IMR-90 (cell line): ENCODE results near the gene CPSF4. TPM values are rescaled to one million over a fixed set of nuclear protein-coding genes. Genes with fewer than 3 reads are reported as not detected.

ENCODE experiments used
- ATAC-seq: fragments of 200-7000 bp; cut with Tn5 transposase; 2 replicates; pipeline ENCODE4 v1.9.1; 2020; ENCODE audit warnings: low read depth, mild to moderate bottlenecking, moderate library complexity
- BruUV-seq: library from RNA; stranded (reverse); fragments of 400-500 nt; replicated peaks from 2 replicates; lab custom pipeline; 2021; lab: Mats Ljungman, UMichigan
- CTCF ChIA-PET: fragments of 300-600 bp; formaldehyde crosslinking; extraction: SDS; loops from one replicate; lab custom pipeline; 2021; ENCODE audit warnings: antibody characterized with exemption; lab: Yijun Ruan, JAX
- POLR2A ChIA-PET: fragments of 300-600 bp; sonication (Branson Sonifier 250); formaldehyde crosslinking; loops from one replicate; lab custom pipeline; 2022; ENCODE audit warnings: antibody characterized with exemption; ENCODE audit not compliant: unreplicated experiment; lab: Charles Lee
- DNase-seq: peaks from one replicate; pipeline ENCODE4 v3.0.0; 2013
- H2AFZ ChIP-seq: replicated peaks from 2 replicates; pipeline ENCODE3; 2013; ENCODE audit warnings: low read length, mild to moderate bottlenecking; ENCODE audit not compliant: poor library complexity
- H2AK5ac ChIP-seq: 2 replicates; pipeline ENCODE4 v1.6.1; 2013; ENCODE audit warnings: low read depth, low read length, inconsistent platforms
- H2AK9ac ChIP-seq: replicated peaks from 2 replicates; pipeline ENCODE3; 2013; ENCODE audit warnings: mild to moderate bottlenecking, low read depth, low read length, moderate library complexity; ENCODE audit not compliant: poor library complexity
- H2BK120ac ChIP-seq: 2 replicates; pipeline ENCODE4 v1.6.1; 2013; ENCODE audit warnings: low read depth, low read length, inconsistent platforms
- H2BK15ac ChIP-seq: 3 replicates; pipeline ENCODE4 v1.6.1; 2013; ENCODE audit warnings: low read depth, low read length, inconsistent platforms
- H2BK20ac ChIP-seq: 2 replicates; pipeline ENCODE4 v1.6.1; 2013; ENCODE audit warnings: low read depth, mild to moderate bottlenecking, inconsistent platforms, low read length, moderate library complexity
- H2BK5ac ChIP-seq: 2 replicates; pipeline ENCODE4 v1.6.1; 2013; ENCODE audit warnings: mild to moderate bottlenecking, low read depth, low read length, inconsistent platforms; ENCODE audit not compliant: poor library complexity, severe bottlenecking
- H3K14ac ChIP-seq: replicated peaks from 2 replicates; pipeline ENCODE4 v1.6.1; 2013; ENCODE audit warnings: low read depth, low read length, inconsistent platforms
- H3K18ac ChIP-seq: 2 replicates; pipeline ENCODE4 v1.6.1; 2013; ENCODE audit warnings: low read depth, low read length, control low read depth
- H3K23ac ChIP-seq: 2 replicates; pipeline ENCODE4 v1.6.1; 2013; ENCODE audit warnings: low read depth, low read length, inconsistent platforms
- H3K27ac ChIP-seq: 2 replicates; pipeline ENCODE4 v1.5.1; 2013; ENCODE audit warnings: mild to moderate bottlenecking, control low read depth, low read length; ENCODE audit not compliant: insufficient read depth
- H3K27me3 ChIP-seq: 2 replicates; pipeline ENCODE4 v1.6.1; 2013; ENCODE audit warnings: low read length; ENCODE audit not compliant: control insufficient read depth, insufficient read depth
- H3K36me3 ChIP-seq: 2 replicates; pipeline ENCODE4 v1.6.1; 2013; ENCODE audit warnings: low read length, mixed read lengths; ENCODE audit not compliant: control insufficient read depth, insufficient read depth
- H3K4ac ChIP-seq: 2 replicates; pipeline ENCODE4 v1.6.1; 2013; ENCODE audit warnings: low read depth, low read length, inconsistent platforms
- H3K4me1 ChIP-seq: 2 replicates; pipeline ENCODE4 v1.6.1; 2013; ENCODE audit warnings: low read length, mixed read lengths; ENCODE audit not compliant: control insufficient read depth, insufficient read depth
- H3K4me2 ChIP-seq: 2 replicates; pipeline ENCODE4 v1.6.1; 2013; ENCODE audit warnings: low read depth, mild to moderate bottlenecking, control low read depth, low read length, moderate library complexity
- H3K4me3 ChIP-seq: 2 replicates; pipeline ENCODE4 v1.5.1; 2013; ENCODE audit warnings: low read depth, mild to moderate bottlenecking, control low read depth, low read length, moderate library complexity; ENCODE audit not compliant: insufficient read depth
- H3K56ac ChIP-seq: 2 replicates; pipeline ENCODE4 v1.6.1; 2013; ENCODE audit warnings: low read length, inconsistent platforms; ENCODE audit not compliant: insufficient read depth; ENCODE audit errors: extremely low read depth
- H3K79me1 ChIP-seq, 2 experiments: 2 replicates each; pipeline ENCODE4 v1.6.1; 2013; ENCODE audit warnings: low read length in 2 of 2, inconsistent platforms in 1 of 2, low read depth in 1 of 2
- H3K9ac ChIP-seq: 2 replicates; pipeline ENCODE4 v1.6.1; 2013; ENCODE audit warnings: low read depth, low read length, control low read depth
- H3K9me1 ChIP-seq: 2 replicates; pipeline ENCODE4 v1.6.1; 2013; ENCODE audit warnings: low read length, inconsistent platforms; ENCODE audit not compliant: insufficient read depth
- H3K9me3 ChIP-seq: 2 replicates; pipeline ENCODE4 v1.6.1; 2013; ENCODE audit warnings: low read length; ENCODE audit not compliant: control insufficient read depth, insufficient read depth
- H4K20me1 ChIP-seq: 2 replicates; pipeline ENCODE4 v1.6.1; 2013; ENCODE audit warnings: low read length, inconsistent platforms; ENCODE audit not compliant: insufficient read depth
- H4K5ac ChIP-seq: 2 replicates; pipeline ENCODE4 v1.6.1; 2013; ENCODE audit warnings: mild to moderate bottlenecking, low read depth, low read length, control low read depth
- H4K8ac ChIP-seq, 2 experiments: 2 replicates each; pipeline ENCODE4 v1.6.1; 2013; ENCODE audit warnings: low read depth in 2 of 2, low read length in 2 of 2, control low read depth in 1 of 2, inconsistent platforms in 1 of 2
- H4K91ac ChIP-seq: 2 replicates; pipeline ENCODE4 v1.6.1; 2013; ENCODE audit warnings: low read depth, low read length, inconsistent platforms; ENCODE audit not compliant: insufficient read depth
- BHLHE40 ChIP-seq: fragments of 150-350 bp; IDR thresholded peaks from 2 replicates; pipeline ENCODE4 v1.6.1; 2016; ENCODE audit warnings: mild to moderate bottlenecking, low read depth, low read length
- CEBPB ChIP-seq: IDR thresholded peaks from 2 replicates; pipeline ENCODE4 v1.6.1; 2012; ENCODE audit warnings: low read depth, low read length, improper control_type of control experiment
- CHD1 ChIP-seq: IDR thresholded peaks from 2 replicates; pipeline ENCODE4 v1.6.1; 2012; ENCODE audit warnings: low read depth, low read length, improper control_type of control experiment
- CTCF ChIP-seq: conservative IDR thresholded peaks from 2 replicates; pipeline ENCODE4 v1.5.1; 2012; ENCODE audit warnings: mild to moderate bottlenecking, low read depth, low read length, improper control_type of control experiment
- ELK1 ChIP-seq: fragments of 150-350 bp; IDR thresholded peaks from 2 replicates; pipeline ENCODE4 v1.6.1; 2016; ENCODE audit warnings: low read depth, mild to moderate bottlenecking, low read length, moderate library complexity, borderline replicate concordance
- MAFK ChIP-seq: IDR thresholded peaks from 2 replicates; pipeline ENCODE4 v1.6.1; 2012; ENCODE audit warnings: low read depth, low read length, improper control_type of control experiment
- MXI1 ChIP-seq: IDR thresholded peaks from 2 replicates; pipeline ENCODE4 v1.6.1; 2012; ENCODE audit warnings: low read depth, mild to moderate bottlenecking, low read length, moderate library complexity, borderline replicate concordance
- NFE2L2 ChIP-seq: fragments of 150-350 bp; IDR thresholded peaks from 2 replicates; pipeline ENCODE4 v1.6.1; 2016; ENCODE audit warnings: low read depth, mild to moderate bottlenecking, low read length
- POLR2A ChIP-seq: IDR thresholded peaks from 2 replicates; pipeline ENCODE4 v1.6.1; 2012; ENCODE audit warnings: mild to moderate bottlenecking, low read depth, low read length
- RAD21 ChIP-seq: IDR thresholded peaks from 2 replicates; pipeline ENCODE4 v1.6.1; 2012; ENCODE audit warnings: low read length, improper control_type of control experiment
- RCOR1 ChIP-seq: IDR thresholded peaks from 2 replicates; pipeline ENCODE4 v1.6.1; 2012; ENCODE audit warnings: mild to moderate bottlenecking, low read length, improper control_type of control experiment; ENCODE audit not compliant: insufficient replicate concordance
- RFX5 ChIP-seq: IDR thresholded peaks from 2 replicates; pipeline ENCODE4 v1.8.0; 2012; ENCODE audit warnings: low read depth, mild to moderate bottlenecking, low read length, moderate library complexity
- SMC3 ChIP-seq: fragments of 150-350 bp; IDR thresholded peaks from 2 replicates; pipeline ENCODE4 v1.6.1; 2016; ENCODE audit warnings: low read depth, mild to moderate bottlenecking, antibody characterized with exemption, low read length, moderate library complexity
- WGBS, 2 experiments: methylation state at CpG; one replicate each; pipeline versions ENCODE4 v1.1.5 to v1.1.7; 2013; ENCODE audit warnings: missing lambda C conversion rate in 2 of 2; ENCODE audit not compliant: insufficient read length in 1 of 2; ENCODE audit errors: extremely low coverage in 2 of 2; 5-methylcytosine and 5-hydroxymethylcytosine counted together
- dilution Hi-C: fragments of 300-500 bp; cut with HindIII; formaldehyde crosslinking; loops from one replicate; pipeline ENCODE4 v1.14.3; 2018; ENCODE audit warnings: low sequenced_read_pairs; ENCODE audit not compliant: unreplicated experiment
- in situ Hi-C: fragments of 300-500 bp; cut with MboI; formaldehyde crosslinking; loops from 3 replicates; pipeline ENCODE4 v1.14.3; 2019; ENCODE audit warnings: low sequenced_read_pairs, inconsistent platforms, mixed read lengths
- intact Hi-C: fragments of 100-400 bp; cut with micrococcal nuclease; formaldehyde crosslinking; loops from 2 replicates; pipeline ENCODE4 v1.10.0; 2022
- polyA plus RNA-seq, 3 experiments: library from polyadenylated mRNA; depleted of rRNA; stranded (reverse); fragments of >200 nt; gene quantifications; 2 replicates each; pipeline ENCODE4 v1.2.3, GENCODE V29; 2012; ENCODE audit warnings: low replicate concordance in 1 of 3
- total RNA-seq: library from RNA; depleted of rRNA; stranded (reverse); fragments of >200 nt; gene quantifications from 2 replicates; pipeline ENCODE4 v1.2.3, GENCODE V29; 2012
- TF ChIP-seq, protein P1 (sequence below): fragments of 150-350 bp; IDR thresholded peaks from 2 replicates; pipeline ENCODE4 v1.6.1; 2017; ENCODE audit warnings: mild to moderate bottlenecking, antibody characterized with exemption, low read length, low read depth

CPSF4 gene
- total and polyA plus RNA-seq, 2 of the 4 experiments (the other 2 are of a cell fraction), result 23.8 to 44.9 TPM

DNA sequence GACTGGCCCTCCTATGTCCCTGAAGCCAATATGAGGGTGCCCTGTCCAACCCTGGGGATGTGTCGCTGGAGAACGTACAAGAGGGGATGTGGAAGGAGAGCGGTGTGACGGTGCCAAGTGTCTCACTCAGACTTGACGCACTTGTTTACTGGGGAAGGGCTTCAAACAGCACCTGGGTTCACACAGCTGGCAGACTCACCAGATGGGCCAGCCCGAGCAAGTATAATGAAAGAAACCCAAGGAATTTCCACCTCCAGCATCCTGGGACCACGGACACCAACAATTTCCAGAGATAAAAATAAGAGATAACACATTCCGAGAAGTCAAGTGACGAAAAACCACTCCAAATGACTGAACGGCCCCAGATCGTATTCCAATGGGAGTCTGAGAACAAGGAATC is 21.9 kb downstream of the CPSF4 start:
- no peak overlapping the region for H2BK20ac ChIP-seq
- H2AK5ac ChIP-seq, result no peak overlapping the region
- in situ Hi-C loops (no loop called here), dilution Hi-C loops (no loop called here), intact Hi-C loops (no loop called here)
- no peak overlapping the region for H3K14ac ChIP-seq
- H3K4me1 ChIP-seq, result no peaks in the 10 kb centered on the region; the same call in 1 of the 2 replicates
- H3K4me3 ChIP-seq, result no peak overlapping the region
- POLR2A ChIA-PET, result no interaction called here
- H4K20me1 ChIP-seq, result peaks cover 59% of the 10 kb centered on the region
- H3K18ac ChIP-seq, result no peak overlapping the region
- 100% methylated on average over 4 of the region's 11 CpGs; no CpG with 5 or more reads in 1 of the 2 experiments for WGBS, 2 experiments
- no peak overlapping the region for H3K56ac ChIP-seq
- DNase-seq, result no peak
- no peak overlapping the region for H3K4me2 ChIP-seq
- BruUV-seq, result no TSS peak
- no peaks in the 10 kb centered on the region for H3K9me3 ChIP-seq
- H3K36me3 ChIP-seq, result peaks cover 47% of the 10 kb centered on the region
- no peak for ATAC-seq
- H4K8ac ChIP-seq, result no peak overlapping the region
- no peak overlapping the region for H4K91ac ChIP-seq
- H3K79me1 ChIP-seq, result peaks cover 19 to 75% of the 10 kb centered on the region in 2 experiments
- H2BK120ac ChIP-seq, result no peak overlapping the region
- CTCF ChIA-PET, result no interaction called here
- H3K27me3 ChIP-seq, result no peaks in the 10 kb centered on the region
- no peak overlapping the region for H3K23ac ChIP-seq
- H3K9ac ChIP-seq, result no peak overlapping the region
- H2AK9ac ChIP-seq, result no peak overlapping the region
- H3K9me1 ChIP-seq, result peaks cover 6% of the 10 kb centered on the region; the same call in 1 of the 2 replicates
- no peak overlapping the region for H3K4ac ChIP-seq
- H2BK15ac ChIP-seq, result no peak overlapping the region
- no peak overlapping the region for H2AFZ ChIP-seq
- H2BK5ac ChIP-seq, result no peak overlapping the region
- no peak overlapping the region for H3K27ac ChIP-seq
- H4K5ac ChIP-seq, result no peak overlapping the region
- TF ChIP-seq RAD21 (no peak), CHD1 (no peak), ELK1 (no peak), NFE2L2 (no peak), MAFK (no peak), MXI1 (no peak), POLR2A (no peak), BHLHE40 (no peak), CEBPB (no peak), SMC3 (no peak), CTCF (no peak), RFX5 (no peak), RCOR1 (no peak)
- TF ChIP-seq, protein P1, sequence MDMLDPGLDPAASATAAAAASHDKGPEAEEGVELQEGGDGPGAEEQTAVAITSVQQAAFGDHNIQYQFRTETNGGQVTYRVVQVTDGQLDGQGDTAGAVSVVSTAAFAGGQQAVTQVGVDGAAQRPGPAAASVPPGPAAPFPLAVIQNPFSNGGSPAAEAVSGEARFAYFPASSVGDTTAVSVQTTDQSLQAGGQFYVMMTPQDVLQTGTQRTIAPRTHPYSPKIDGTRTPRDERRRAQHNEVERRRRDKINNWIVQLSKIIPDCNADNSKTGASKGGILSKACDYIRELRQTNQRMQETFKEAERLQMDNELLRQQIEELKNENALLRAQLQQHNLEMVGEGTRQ, result no peak
